Measurements from ENCODE around the gene SEC22A. TPM values are rescaled to one million over a fixed set of nuclear protein-coding genes. Genes with fewer than 3 reads are reported as not detected.
"Not testable (repeated sequence)": the region's sequence is repeated elsewhere in the genome, so short reads cannot be mapped to it uniquely, and the experiment has no call there.

The SEC22A gene
- total RNA-seq, 2 experiments from 2014 or later = 19.1 to 21.6 TPM

GRCh38 chr3:123169492-123169929, 32.2 kb upstream of the SEC22A start:
- CTCF ChIA-PET = no interaction called here
- POLR2A ChIA-PET = no interaction called here

- CTCF ChIA-PET = no interaction called here
Measured at GRCh38 chr3:123169930-123170329, 31.8 kb upstream of the SEC22A start.

GRCh38 chr3:123180791-123181190, 21.0 kb upstream of the SEC22A start:
- ChIA-PET CTCF (no interaction called here), POLR2A (no interaction called here)

More at GRCh38 chr3:123169930-123170329, 31.8 kb upstream of the SEC22A start:
- POLR2A ChIA-PET = interaction anchor here (0.6 kb wide), 1 partner anchor 368 kb away, joined by 3 read pairs; no protein-coding TSS in a partner anchor

- ChIA-PET POLR2A (no interaction called here), CTCF (no interaction called here)
Measured at GRCh38 chr3:123186695-123187094, 15.0 kb upstream of the SEC22A start.

GRCh38 chr3:123188058-123188457, 13.7 kb upstream of the SEC22A start:
- ChIA-PET POLR2A (no interaction called here), CTCF (no interaction called here)

- ChIA-PET CTCF (no interaction called here), POLR2A (no interaction called here)
Measured at GRCh38 chr3:123193448-123194101, 8.2 kb upstream of the SEC22A start.

GRCh38 chr3:123194552-123194951, 7.2 kb upstream of the SEC22A start:
- POLR2A ChIA-PET = no interaction called here

GRCh38 chr3:123198372-123198771, 3.4 kb upstream of the SEC22A start:
- CTCF ChIA-PET = interaction anchor here (0.6 kb wide), 1 partner anchor 453 kb away, joined by 3 read pairs; no protein-coding TSS in a partner anchor
- POLR2A ChIA-PET = no interaction called here

More at GRCh38 chr3:123194552-123194951, 7.2 kb upstream of the SEC22A start:
- CTCF ChIA-PET = no interaction called here

- ChIA-PET POLR2A (interaction anchor here (0.7 to 1.3 kb wide), 3 partner anchors 134 to 385 kb away, joined by 3 to 5 read pairs (median 3); partner anchors contain the start of gene ADCY5), CTCF (no interaction called here)
Measured at GRCh38 chr3:123201223-123201556, 553 bp upstream of the SEC22A start.

GRCh38 chr3:123202451-123202850, 708 bp downstream of the SEC22A start:
- CTCF ChIA-PET = no interaction called here
- POLR2A ChIA-PET = interaction anchor here (1.3 kb wide), 1 partner anchor 135 kb away, joined by 5 read pairs; no protein-coding TSS in a partner anchor

GRCh38 chr3:123218990-123219389, 17.2 kb downstream of the SEC22A start:
- POLR2A ChIA-PET = no interaction called here
- CTCF ChIA-PET = no interaction called here

- POLR2A ChIA-PET = not testable (repeated sequence)
- CTCF ChIA-PET = interaction anchor here (0.7 kb wide), 1 partner anchor 513 kb away, joined by 4 read pairs; no protein-coding TSS in a partner anchor
Measured at GRCh38 chr3:123221369-123221768, 19.6 kb downstream of the SEC22A start.

- ChIA-PET CTCF (no interaction called here), POLR2A (no interaction called here)
Measured at GRCh38 chr3:123225016-123225415, 23.3 kb downstream of the SEC22A start.

GRCh38 chr3:123226549-123226948, 24.8 kb downstream of the SEC22A start:
- ChIA-PET CTCF (no interaction called here), POLR2A (no interaction called here)

- ChIA-PET POLR2A (no interaction called here), CTCF (interaction anchor here (1.2 kb wide), 1 partner anchor 162 kb away, joined by 3 read pairs; the partner anchor contains the start of gene PDIA5)
Measured at GRCh38 chr3:123229145-123229544, 27.4 kb downstream of the SEC22A start.

- CTCF ChIA-PET = no interaction called here
- POLR2A ChIA-PET = no interaction called here
Measured at GRCh38 chr3:123236902-123237301, 35.2 kb downstream of the SEC22A start.

- POLR2A ChIA-PET, CTCF ChIA-PET: not testable (repeated sequence)
Measured at GRCh38 chr3:123239186-123239585, 37.4 kb downstream of the SEC22A start.

- POLR2A ChIA-PET = no interaction called here
- CTCF ChIA-PET = no interaction called here
Measured at GRCh38 chr3:123239756-123240155, 38.0 kb downstream of the SEC22A start.

- ChIA-PET POLR2A (interaction anchor here (0.6 kb wide), 1 partner anchor 42 kb away, joined by 3 read pairs; no protein-coding TSS in a partner anchor), CTCF (no interaction called here)
Measured at GRCh38 chr3:123244128-123244527, 42.4 kb downstream of the SEC22A start.

- POLR2A ChIA-PET = no interaction called here
- CTCF ChIA-PET = no interaction called here
Measured at GRCh38 chr3:123246866-123247265, 45.1 kb downstream of the SEC22A start.

- CTCF ChIA-PET = no interaction called here
- POLR2A ChIA-PET = no interaction called here
Measured at GRCh38 chr3:123256256-123256655, 54.5 kb downstream of the SEC22A start.

- ChIA-PET CTCF (no interaction called here), POLR2A (no interaction called here)
Measured at GRCh38 chr3:123258359-123258758, 56.6 kb downstream of the SEC22A start.

All from activated CD8-positive, alpha-beta memory T cell treated with anti-CD3 and anti-CD28 coated beads for 36 hours (primary cell).